ENCODE measurements around the gene DTX3.

The DTX3 gene

DNA sequence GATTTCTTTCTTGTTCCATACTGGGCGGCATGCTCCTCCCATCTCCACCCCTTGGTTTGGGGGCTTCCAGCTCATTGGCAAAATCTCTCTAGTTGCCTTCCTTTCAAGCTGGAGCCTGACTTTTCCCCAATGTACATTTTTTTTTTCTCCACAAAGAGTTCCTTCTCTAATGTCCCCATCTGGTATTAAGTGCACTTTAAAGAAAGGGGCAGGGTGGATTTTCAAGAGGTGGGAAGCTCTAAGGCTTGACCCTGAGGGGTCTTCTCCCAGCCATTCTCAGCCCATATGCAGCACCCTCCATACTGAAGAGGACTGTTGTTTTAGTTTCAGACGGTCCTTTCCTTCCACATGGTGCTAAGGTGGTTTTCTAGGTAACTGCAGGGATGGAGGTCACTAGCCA lies 19.5 kb upstream of the DTX3 start:
- TF ChIP-seq, protein P1, sequence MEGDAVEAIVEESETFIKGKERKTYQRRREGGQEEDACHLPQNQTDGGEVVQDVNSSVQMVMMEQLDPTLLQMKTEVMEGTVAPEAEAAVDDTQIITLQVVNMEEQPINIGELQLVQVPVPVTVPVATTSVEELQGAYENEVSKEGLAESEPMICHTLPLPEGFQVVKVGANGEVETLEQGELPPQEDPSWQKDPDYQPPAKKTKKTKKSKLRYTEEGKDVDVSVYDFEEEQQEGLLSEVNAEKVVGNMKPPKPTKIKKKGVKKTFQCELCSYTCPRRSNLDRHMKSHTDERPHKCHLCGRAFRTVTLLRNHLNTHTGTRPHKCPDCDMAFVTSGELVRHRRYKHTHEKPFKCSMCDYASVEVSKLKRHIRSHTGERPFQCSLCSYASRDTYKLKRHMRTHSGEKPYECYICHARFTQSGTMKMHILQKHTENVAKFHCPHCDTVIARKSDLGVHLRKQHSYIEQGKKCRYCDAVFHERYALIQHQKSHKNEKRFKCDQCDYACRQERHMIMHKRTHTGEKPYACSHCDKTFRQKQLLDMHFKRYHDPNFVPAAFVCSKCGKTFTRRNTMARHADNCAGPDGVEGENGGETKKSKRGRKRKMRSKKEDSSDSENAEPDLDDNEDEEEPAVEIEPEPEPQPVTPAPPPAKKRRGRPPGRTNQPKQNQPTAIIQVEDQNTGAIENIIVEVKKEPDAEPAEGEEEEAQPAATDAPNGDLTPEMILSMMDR (IDR thresholded peaks at IDR 0.05), result no peak

DNA sequence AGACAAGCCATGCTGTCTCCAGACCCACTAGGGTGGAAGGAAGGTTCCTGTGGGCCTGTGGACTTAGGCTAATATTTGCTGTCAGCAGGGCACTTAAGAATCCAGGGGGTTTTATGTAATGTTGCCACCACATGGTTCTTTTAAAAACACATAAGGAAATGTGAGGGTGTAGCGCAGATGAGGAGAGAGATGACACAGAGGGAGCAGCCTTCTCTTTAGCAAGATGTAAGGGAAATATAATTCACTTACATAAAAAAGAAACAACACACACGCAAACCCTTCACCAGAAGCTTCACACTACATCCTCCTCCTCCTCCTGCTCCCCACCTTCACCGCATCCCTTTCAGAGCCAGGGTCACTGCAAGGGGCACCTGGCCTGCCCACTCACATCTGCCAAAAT lies 18.5 kb upstream of the DTX3 start:
- TF ChIP-seq, protein P1 (IDR thresholded peaks at IDR 0.05), result no peak

DNA sequence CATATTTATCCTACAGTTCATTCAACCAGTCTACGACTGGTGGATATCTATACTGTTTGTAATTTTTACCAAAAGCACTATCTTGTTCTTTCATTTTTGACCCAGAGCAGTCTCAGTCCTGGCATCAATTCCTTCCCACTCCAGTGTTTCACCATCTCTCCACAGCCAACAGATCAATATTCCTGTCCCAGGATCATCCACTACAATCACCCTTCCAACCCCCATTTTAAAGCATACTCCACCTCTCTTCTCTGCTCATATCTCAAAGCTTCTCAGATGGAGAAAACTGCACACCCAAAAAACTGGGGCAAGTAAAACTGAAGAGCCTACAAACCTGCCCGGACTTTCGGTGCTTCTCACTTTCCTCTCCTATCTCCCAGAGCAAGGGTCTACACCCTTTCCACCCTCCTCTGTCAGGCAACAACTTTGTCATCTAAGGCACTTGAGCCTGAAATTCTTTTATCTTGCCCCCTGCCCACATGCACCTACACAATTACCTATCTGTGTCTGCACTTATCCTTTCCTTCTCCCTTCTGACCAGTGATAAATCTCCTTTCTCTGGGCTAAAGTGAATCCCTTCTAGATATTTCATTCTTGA lies 17.7 kb upstream of the DTX3 start:
- TF ChIP-seq, protein P1 (IDR thresholded peaks at IDR 0.05), result no peak

DNA sequence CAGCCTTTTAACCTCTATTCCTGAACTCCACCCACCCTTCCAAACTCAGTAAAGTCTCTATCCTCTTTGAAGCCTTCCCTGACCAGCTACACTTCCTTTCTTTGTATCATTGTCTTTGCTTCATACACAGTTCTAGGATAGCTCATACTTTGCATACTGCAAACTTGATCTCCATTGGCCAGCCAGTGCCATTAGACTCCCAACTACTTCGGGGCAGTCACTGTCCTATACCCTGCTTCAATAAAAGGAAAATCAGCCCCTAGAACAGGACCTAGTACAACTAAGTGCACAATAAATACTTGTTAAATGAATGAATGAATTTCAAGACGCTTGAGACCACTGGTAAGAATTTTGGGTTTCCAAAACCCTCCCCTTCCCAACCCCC lies 14.2 kb upstream of the DTX3 start:
- TF ChIP-seq, protein P1 (IDR thresholded peaks at IDR 0.05), result no peak

DNA sequence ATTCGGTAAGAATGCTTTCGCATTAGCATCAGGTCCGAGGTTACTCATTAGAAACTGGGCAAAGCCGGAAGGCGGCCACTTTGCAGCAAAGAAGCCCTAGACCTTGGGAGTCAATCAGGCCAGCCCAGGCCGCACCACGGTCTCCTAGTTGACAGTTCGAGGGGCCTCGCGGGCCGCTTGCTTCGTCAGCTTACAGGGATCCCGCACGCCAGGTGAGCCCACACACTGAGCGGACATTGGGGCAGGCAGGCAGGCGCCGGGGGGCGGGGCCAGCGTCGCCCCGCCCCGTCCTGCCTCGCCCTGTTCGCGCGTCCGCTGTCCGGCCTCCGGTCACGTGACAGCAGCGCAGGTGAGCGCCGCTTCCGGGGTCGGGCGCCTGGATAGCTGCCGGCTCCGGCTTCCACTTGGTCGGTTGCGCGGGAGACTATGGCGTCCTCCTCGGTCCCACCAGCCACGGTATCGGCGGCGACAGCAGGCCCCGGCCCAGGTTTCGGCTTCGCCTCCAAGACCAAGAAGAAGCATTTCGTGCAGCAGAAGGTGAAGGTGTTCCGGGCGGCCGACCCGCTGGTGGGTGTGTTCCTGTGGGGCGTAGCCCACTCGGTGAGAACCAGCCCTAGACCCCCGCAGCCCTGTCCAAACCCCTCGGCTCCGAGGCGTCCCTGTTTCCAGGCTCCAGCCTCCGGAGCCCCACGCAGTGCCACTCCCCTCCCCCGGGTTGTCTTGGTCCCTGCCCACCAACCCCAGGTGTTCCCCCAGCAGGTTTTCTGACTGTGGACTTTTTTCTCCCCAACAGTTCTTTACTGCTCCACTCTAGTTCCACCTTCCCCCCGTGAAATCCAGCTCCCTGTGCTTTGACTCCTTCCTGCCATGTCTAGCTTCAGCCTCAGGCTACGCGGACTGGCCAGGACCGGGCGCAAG lies 13.5 kb upstream of the DTX3 start, which contains the start of gene PIP4K2C:
PIP4K2C (plus strand) TSS at position 329 of the 918 bp plus-strand sequence; CDS start at position 427, 98 bp downstream.
- TF ChIP-seq, protein P1 (IDR thresholded peaks at IDR 0.05), result no peak

DNA sequence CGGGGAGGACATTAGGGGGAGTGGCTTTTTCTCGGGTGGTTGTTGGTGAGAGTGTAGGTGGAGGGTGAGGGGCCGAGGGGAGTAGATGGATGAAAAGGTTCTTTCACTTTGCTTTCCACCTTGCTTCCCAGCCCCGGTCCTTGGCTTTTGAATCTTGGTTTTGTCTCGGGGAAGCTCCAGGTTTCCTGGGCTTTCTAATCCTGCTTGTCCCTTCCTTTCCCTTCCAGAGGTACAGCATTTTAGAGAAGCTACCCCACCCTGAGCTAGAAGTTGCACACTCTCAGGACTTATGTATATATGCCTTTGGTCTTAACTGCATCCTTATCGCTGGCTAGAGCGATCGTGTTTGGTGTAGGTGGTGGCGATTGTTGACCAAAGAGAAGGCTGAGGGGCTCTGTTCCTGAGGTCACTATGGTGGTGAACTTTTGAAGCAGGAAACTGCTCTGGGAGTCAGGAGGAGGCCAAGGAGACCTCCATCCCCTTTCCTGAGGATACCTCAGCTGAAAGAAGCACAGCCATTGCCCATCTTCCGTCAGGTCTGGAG lies 12.8 kb upstream of the DTX3 start:
- TF ChIP-seq, protein P1 (IDR thresholded peaks at IDR 0.05), result no peak

DNA sequence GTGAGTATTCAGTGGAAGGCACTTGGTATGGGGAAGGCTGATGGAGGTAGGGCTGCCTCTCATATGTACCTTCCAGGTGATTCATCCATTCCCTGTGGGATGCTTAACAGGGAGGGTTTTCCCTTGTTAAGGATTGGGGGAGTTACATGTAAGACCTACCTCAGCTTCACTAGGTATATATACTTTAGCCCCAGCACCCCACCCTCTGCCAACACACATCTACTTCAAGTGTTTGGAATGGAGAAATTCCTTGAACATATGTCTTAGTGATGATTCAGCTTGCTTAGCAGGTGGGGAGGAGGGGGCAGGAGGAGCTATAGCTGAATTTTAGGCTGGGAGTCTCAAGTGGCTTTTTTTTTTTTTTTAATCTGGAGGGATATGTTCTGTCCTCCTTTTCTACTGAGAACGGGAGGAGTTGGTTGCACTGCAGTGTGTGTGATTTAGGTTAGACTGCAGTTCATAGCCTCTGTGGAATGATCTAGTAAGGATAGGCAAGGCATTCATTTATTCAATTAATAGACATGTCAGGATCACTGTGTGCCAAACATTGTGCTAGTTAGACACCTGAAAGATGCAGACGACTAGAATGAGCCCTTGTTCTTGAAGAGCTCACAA lies 12.0 kb upstream of the DTX3 start:
- TF ChIP-seq, protein P1 (IDR thresholded peaks at IDR 0.05), result no peak

Measured in LNCAP (cell line).